GM12865 (cell line): ENCODE data around the gene ATP5F1B.
A peak's percentile ranks its signal among the peaks of the same experiment; 100 is the strongest.

Source experiments
- DNase-seq: peaks from one replicate; pipeline ENCODE4 v3.0.0; 2010; ENCODE audit warnings: low read depth
- H3K4me3 ChIP-seq: 2 replicates; pipeline ENCODE4 v1.5.1; 2011; ENCODE audit warnings: mild to moderate bottlenecking, low read depth, low read length, control low read depth
- TF ChIP-seq, protein P1 (sequence below): IDR thresholded peaks from 2 replicates; pipeline ENCODE4 v1.5.1; 2011; ENCODE audit warnings: low read length, control low read depth, low read depth, inconsistent platforms; ENCODE audit not compliant: insufficient read depth; ENCODE audit errors: missing control alignments

ATP5F1B gene

GRCh38 chr12:56682323-56682722, 36.5 kb upstream of the ATP5F1B start:
- DNase-seq, result no peak
- peak overlapping the region; percentile 62 for H3K4me3 ChIP-seq
- TF ChIP-seq, protein P1, sequence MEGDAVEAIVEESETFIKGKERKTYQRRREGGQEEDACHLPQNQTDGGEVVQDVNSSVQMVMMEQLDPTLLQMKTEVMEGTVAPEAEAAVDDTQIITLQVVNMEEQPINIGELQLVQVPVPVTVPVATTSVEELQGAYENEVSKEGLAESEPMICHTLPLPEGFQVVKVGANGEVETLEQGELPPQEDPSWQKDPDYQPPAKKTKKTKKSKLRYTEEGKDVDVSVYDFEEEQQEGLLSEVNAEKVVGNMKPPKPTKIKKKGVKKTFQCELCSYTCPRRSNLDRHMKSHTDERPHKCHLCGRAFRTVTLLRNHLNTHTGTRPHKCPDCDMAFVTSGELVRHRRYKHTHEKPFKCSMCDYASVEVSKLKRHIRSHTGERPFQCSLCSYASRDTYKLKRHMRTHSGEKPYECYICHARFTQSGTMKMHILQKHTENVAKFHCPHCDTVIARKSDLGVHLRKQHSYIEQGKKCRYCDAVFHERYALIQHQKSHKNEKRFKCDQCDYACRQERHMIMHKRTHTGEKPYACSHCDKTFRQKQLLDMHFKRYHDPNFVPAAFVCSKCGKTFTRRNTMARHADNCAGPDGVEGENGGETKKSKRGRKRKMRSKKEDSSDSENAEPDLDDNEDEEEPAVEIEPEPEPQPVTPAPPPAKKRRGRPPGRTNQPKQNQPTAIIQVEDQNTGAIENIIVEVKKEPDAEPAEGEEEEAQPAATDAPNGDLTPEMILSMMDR, result no peak

DNA sequence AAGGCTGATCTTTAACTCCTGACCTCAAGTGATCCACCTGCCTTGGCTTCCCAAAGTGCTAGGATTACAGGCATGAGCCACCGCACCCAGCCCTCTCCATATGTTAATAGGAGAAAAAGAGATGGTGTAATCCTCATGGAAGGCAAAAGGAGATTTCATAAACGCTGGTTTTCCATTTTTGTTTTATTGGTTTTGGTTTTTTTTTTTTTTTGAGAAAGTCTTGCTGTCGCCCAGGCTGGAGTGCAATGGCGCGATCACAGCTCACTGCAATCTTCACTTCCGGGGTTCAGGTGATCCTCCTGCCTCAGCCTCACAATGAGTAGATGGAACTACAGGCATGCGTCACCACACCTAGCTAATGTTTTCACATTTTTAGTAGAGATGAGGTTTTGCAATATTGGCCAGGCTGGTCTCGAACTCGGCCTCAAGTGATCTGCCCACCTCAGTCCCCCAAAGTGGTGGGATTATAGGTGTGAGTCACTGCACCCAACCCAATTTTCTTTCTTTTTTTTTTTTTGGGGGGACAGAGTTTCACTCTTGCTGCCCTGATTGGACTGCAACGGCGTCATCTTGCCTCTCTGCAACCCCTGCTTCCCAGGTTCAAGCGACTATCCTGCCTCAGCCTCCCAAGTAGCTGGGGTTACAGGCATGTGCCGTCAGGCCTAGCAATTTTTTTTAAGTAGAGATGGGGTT, 34.2 kb upstream of the ATP5F1B start:
- DNase-seq, result no peak
- H3K4me3 ChIP-seq, result no peak overlapping the region
- TF ChIP-seq, protein P1, result no peak

- DNase-seq, result no peak
- TF ChIP-seq, protein P1, result no peak
- no peak overlapping the region for H3K4me3 ChIP-seq
Observed at GRCh38 chr12:56678852-56679251, 33.1 kb upstream of the ATP5F1B start.

GRCh38 chr12:56677680-56678079, 31.9 kb upstream of the ATP5F1B start:
- TF ChIP-seq, protein P1, result no peak
- H3K4me3 ChIP-seq, result no peak overlapping the region
- peak; percentile 64 for DNase-seq

DNA sequence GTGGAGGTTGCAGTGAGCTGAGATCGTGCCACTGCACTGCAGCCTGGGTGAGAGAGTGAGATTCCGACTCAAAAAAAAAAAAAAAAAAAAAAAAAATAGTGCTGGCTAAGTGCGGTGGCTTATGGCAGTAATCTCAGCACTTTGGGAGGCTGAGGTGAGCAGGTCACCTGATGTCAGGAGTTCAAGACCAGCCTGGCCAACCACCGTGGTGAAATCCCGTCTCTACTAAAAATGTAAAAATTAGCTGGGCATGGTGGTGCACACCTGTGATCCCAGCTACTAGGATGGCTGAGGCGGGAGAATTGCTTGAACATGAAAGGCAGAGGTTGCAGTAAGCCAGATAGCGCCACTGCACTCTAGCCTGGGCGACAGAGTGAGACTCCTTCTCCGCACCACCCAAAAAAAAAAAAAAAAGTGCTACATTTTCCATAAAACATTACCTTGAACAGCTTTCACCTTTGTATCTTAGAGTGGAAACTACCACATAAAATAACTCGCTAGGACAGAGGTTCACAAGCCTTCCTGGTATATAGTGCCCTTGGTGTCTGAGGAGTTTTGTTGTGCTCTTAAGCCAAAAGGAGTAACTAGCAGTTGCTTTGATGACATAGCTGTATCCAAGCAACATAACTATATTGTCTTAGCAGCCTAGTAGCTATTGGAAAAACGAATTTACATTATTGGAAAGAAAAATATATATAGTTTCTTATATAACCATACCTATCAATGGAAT, 31.2 kb upstream of the ATP5F1B start:
- no peak for DNase-seq
- H3K4me3 ChIP-seq, result no peak overlapping the region
- TF ChIP-seq, protein P1, result no peak

DNA sequence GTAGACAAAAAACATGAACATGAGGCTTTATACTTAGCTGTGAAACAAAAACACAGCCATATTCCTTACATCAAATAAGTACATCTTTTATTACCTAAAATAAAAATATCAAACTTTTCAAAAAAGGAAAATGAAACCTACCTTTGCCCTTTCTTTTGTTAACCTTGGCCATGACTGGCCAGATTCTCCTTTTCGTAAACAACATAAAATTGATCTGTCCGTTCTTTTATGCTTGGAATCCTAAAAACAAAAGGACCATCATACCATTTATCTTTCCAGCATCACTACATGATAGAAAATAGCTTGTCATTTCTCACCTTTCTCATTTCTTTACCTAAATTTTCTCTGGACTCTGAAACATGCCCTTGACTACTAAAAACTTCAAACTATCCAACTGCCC, 25.8 kb upstream of the ATP5F1B start:
- TF ChIP-seq, protein P1, result no peak
- DNase-seq, result no peak
- H3K4me3 ChIP-seq, result no peak overlapping the region
